ENCODE measurements around the gene TMEM132D.
"Not testable (repeated sequence)": the region's sequence is repeated elsewhere in the genome, so short reads cannot be mapped to it uniquely, and the experiment has no call there.

TMEM132D gene

DNA sequence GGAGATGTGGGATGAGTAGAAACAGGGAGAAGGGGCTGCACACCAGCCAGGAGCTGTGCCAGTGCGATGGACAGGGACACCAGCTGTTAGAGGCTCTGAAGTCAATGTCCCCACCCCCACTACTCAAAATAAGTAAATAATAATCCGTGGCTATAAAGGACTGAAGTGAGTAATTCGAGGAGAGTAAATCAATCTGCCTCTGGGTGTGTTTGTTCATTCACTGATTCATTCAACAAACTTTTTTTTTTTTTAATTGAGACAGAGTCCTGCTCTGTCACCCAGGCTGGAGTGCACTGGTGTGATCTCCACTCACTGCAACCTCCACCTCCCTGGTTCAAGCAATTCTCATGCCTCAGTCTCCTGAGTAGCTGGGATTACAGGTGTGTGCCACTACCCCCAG lies 363.6 kb downstream of the TMEM132D start:
- no peak for TF ChIP-seq GATA1 (IDR thresholded peaks at IDR 0.05; ENCODE audit: low read depth, low read length)
- no peak for TF ChIP-seq POLR2A (IDR thresholded peaks at IDR 0.05; ENCODE audit: low read length)
- DNase-seq = no peak

DNA sequence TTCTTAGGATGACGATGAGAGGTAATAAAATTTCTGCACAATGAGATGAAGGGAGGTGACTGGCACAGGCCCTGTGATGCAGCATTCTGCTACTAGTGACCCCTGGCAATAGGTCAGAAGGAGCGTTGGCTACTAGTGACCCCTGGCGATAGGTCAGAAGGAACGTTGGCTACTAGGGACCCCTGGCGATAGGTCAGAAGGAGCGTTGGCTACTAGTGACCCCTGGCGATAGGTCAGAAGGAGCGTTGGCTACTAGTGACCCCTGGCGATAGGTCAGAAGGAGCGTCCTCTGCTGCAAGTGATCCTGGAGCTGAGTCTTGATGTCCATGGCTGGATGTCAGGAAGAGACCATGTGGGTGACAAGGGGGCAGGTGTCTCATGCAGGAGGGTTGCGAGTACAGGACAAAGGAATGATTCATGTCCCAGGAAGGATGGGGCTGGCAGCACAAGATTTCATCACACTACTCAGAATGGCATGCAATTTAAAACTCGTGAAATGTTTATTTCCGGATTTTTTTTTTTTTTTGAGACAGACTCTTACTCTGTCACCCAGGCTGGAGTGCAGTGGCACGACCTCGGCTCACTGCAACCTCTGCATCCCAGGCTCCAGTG lies 365.0 kb downstream of the TMEM132D start:
- DNase-seq = not testable (repeated sequence)

DNA sequence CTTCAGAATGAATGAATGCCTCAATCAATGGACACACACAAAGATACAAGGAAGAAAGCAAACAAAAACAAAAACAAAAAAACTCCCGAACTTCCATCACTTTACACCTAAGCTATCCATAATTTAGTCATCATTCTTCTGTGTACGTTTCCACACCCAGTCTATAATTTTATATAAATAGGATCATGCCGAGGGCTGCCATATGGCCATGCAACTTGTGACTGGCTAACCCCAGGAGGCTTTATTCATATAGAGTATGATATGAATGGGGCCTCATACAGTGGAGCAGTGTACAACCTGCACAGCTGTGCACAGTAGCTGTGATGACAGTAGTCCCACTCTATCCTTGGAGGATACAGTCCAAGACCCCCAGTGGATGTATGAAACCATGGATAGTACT lies 365.7 kb downstream of the TMEM132D start:
- TF ChIP-seq GATA1 (IDR thresholded peaks at IDR 0.05; ENCODE audit: low read depth, low read length) = no peak
- no peak for TF ChIP-seq POLR2A (IDR thresholded peaks at IDR 0.05; ENCODE audit: low read length)
- no peak for DNase-seq

DNA sequence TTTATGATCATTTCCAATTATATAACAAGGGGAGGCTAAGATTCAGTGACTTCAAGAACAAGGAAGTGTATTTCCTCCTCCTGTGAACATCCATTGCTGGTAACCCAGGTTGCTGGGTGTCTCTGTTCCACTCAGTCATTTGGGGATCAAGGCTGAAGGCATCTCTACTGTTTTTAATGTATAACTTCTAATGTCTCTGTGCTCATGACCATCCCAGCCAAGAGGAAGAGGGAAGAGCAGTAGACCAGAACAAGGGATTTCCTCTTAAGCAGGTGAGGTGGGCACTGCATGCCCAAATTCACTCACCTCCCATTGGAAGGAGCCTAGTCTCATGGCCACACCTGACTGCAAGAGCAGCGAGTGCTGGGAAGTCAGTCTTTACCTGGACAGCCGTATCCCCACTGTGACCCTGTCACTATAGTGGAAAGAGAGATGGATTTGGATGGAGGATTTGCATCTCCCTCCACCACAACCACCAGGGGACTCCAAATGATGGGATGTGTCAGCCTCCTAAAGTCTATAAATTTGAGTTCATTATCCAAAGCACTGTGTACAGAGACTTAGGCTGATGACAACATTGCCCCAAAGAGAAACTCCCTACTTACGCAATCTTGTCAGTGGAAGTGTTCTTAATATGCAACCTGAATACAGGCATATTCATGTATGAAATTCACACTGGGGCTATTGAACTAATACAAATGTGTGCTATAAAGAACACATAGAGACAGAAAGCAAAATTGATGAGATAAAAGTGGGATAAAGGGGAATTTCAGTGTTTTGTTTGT lies 368.7 kb downstream of the TMEM132D start:
- TF ChIP-seq GATA1 (IDR thresholded peaks at IDR 0.05; ENCODE audit: low read depth, low read length) = no peak
- no peak for TF ChIP-seq POLR2A (IDR thresholded peaks at IDR 0.05; ENCODE audit: low read length)
- no peak for DNase-seq

DNA sequence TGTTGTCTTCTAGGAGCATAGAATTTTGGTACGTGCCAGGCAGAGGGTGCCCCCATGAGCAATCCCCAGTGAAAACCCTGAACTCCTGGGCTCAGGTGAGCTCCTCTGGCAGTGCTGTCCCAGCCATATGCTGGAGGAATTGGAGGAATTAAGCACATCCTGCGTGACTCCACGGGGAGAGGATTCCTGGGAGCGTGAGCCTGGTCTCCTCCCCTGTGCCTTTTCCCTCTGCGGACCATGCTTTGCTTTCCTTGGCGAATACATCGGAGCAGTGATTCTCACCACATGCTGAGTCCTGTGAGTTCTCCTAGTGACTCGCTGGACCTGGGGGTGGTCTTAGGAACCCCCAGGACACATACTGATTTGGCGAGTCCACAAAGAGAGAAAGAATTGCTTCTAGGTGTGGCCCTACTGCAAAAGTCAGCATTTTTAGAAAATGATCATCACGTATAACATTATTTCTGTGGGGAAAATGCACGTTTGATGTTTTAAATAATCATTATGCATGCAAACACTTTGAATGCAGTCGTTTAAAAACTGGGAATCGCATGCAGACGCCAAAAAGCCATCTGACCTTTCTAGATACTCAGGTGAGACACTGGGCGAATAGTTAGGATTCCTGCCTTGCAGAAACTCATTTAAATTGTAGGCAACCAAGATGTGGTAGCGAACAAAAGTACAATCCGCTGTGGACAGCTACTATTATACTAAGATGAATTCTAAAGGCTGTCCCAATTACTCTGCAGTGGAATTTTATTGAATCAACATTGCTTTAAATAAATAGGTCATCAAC lies 370.9 kb downstream of the TMEM132D start:
- DNase-seq = no peak
- TF ChIP-seq POLR2A (IDR thresholded peaks at IDR 0.05; ENCODE audit: low read length) (no peak), GATA1 (IDR thresholded peaks at IDR 0.05; ENCODE audit: low read depth, low read length) (no peak)

DNA sequence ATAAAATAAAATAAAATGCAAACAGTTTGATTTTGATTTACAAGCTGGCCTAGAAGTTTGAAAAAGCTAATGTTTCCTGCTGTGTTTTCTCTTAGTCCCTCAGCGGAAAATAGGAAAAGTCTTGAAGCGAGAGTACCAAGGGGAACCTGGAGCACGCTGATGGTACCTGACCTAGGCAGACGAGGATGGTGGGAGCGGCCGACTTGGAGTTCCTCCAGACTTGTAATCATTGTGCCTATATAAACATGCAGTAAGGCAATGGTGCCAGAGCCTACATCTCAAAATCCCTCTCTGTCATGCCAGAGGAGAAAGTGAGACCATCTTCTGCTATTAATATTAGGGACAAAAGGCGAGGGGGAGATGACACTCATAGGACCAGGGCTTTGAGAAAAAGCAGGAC lies 371.7 kb downstream of the TMEM132D start:
- TF ChIP-seq POLR2A (IDR thresholded peaks at IDR 0.05; ENCODE audit: low read length) (no peak), GATA1 (IDR thresholded peaks at IDR 0.05; ENCODE audit: low read depth, low read length) (no peak)
- DNase-seq = no peak

DNA sequence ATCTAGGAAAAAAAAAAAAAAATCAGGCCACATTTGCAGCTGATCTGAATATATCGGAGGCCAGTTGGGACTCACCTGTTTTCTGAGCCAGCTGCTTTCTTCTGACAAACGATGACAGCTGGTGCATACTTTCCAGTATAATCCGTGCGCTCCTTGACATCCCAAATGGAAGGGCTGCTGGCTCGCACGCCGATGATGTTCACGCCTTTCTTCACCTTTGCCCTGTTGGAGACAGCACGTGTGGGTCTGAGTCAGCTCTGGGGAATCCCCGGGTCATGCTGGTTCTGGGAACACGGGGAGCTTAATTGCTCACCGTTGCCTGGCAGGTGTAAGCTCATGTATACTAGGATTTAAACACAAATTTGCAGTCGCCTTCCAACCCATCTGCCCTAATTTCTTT lies 372.8 kb downstream of the TMEM132D start:
- TF ChIP-seq POLR2A (IDR thresholded peaks at IDR 0.05; ENCODE audit: low read length) (no peak), GATA1 (IDR thresholded peaks at IDR 0.05; ENCODE audit: low read depth, low read length) (no peak)
- DNase-seq = no peak

DNA sequence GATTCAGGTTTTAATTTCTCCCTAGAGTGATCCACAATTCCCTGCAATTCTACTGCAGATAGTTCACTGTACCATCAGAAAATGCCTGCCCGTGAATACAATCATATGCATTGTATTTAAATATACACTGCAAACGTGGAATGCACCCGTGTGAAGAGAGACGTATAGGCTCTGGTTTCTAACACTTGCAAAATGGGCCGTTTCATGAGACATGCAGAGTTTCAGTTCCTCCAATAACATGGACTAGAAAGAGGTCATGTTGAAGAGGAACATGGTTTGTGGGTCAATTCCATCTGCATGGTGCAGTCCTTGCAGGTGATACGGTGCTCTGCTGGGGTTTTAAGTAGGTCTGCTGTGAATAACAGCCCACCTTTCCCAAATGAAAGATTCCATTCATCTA lies 373.3 kb downstream of the TMEM132D start:
- TF ChIP-seq POLR2A (IDR thresholded peaks at IDR 0.05; ENCODE audit: low read length) = no peak
- no peak for TF ChIP-seq GATA1 (IDR thresholded peaks at IDR 0.05; ENCODE audit: low read depth, low read length)
- DNase-seq = no peak

DNA sequence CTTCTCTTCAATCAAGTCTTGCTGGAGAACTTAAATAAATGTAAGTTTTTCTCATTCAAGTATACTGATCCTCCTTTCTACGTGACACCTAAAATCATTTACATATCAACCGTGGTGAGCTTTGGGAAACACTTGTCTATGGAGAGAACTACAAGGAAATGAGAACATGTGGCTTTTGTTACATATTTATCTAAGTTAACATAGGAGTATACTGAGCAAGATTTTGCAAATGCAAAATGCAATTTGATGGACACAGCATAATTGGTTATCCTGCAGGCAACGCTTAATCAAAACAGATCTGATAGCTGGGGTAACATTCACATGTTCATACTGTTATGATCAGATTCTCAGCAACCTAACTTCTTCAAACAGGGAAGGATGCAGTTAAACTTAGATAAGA lies 376.3 kb downstream of the TMEM132D start:
- no peak for DNase-seq
- no peak for TF ChIP-seq GATA1 (IDR thresholded peaks at IDR 0.05; ENCODE audit: low read depth, low read length)
- TF ChIP-seq POLR2A (IDR thresholded peaks at IDR 0.05; ENCODE audit: low read length) = no peak

DNA sequence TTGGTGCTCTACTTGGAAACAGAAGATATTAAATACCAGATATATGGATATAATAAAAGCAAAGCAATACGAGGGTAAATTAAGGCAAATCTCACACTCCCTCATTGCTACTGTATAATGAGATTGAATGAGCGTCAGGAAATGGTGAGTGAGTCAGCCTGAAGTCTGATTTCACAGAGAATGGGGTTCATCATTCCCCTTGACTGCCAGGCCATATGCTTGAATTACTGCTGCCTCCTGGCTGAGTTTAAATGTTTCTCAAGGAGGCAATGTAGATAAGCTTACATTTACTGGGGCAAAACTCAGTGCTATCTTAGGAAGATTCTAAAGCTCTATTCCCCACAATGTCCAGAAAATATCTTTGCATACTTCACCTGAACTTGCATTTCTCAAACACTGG lies 380.2 kb downstream of the TMEM132D start:
- DNase-seq = no peak
- no peak for TF ChIP-seq GATA1 (IDR thresholded peaks at IDR 0.05; ENCODE audit: low read depth, low read length)
- TF ChIP-seq POLR2A (IDR thresholded peaks at IDR 0.05; ENCODE audit: low read length) = no peak

DNA sequence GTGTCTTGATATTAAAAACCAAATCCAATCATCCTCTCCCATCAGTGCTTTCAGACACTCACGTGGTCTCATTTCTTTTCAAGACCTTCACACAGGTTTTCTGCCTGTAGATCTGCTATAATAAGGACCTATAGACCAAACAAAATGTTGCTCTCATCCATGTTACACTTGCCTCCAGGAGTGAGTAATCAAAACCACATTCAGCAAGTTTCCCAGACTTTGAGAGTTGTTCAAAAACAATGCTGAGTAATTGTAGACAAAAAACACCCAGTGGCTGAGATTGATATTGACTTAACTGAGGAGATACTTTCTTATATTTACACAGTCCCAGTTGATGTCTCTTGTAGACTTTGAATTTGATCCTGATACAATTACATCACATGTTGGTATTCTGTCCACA lies 383.1 kb downstream of the TMEM132D start:
- no peak for TF ChIP-seq POLR2A (IDR thresholded peaks at IDR 0.05; ENCODE audit: low read length)
- no peak for TF ChIP-seq GATA1 (IDR thresholded peaks at IDR 0.05; ENCODE audit: low read depth, low read length)
- no peak for DNase-seq

DNA sequence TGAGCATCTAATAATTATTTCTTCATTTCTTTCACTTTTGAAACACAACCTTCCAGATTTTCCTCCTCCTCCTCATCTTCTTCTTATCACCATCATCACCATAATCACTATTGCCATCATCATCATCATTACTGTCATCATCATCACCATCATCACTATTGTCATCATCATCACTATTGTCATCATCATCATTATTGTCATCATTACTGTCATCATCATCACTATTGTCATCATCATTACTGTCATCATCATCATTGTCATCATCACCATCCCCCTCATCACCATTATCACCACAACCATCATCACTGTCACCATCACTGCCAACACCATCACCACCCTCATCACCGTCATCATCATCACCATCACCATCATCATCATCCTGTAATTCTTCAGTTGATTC lies 400.0 kb downstream of the TMEM132D start:
- no peak for DNase-seq
- no peak for TF ChIP-seq POLR2A (IDR thresholded peaks at IDR 0.05; ENCODE audit: low read length)
- TF ChIP-seq GATA1 (IDR thresholded peaks at IDR 0.05; ENCODE audit: low read depth, low read length) = no peak

DNA sequence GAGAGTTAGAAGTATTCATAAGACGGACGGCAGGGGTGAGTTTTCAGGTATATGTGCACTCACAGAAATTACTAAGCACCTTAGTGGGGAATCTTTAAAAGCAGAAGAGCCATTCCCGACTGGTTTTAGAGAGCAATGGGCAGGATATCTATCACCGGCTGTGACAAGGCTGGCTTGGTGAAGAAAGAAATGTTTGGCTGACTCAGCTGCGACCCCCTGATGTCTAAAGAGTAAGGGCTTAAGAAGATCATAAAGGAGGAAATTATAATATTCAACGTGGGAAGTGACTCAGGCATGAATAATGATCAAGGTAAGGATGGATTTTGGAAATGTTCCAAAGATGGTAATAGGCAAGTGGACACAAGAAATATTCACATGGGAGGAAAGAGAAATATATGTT lies 407.6 kb downstream of the TMEM132D start:
- TF ChIP-seq POLR2A (IDR thresholded peaks at IDR 0.05; ENCODE audit: low read length) (no peak), GATA1 (IDR thresholded peaks at IDR 0.05; ENCODE audit: low read depth, low read length) (no peak)

DNA sequence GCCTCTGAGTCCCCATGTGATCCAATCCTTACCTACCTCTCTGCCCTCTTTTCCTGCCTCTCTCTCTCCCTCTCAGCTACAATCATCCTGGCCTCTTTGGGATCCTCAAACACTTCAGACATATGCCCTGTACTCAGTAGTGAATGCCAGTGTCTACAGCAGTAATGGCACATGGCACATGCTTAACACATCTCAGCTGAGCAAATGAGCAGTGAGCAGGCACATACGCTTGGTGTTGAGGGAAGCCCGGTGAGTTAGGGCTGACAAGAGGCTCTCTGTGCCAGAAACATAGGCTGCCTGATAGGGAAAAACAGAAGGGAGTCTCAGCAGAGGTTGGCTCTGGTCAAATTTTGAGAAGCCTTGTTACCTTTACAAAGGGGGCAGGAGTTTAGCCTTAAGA lies 409.1 kb downstream of the TMEM132D start:
- no peak for TF ChIP-seq POLR2A (IDR thresholded peaks at IDR 0.05; ENCODE audit: low read length)
- no peak for TF ChIP-seq GATA1 (IDR thresholded peaks at IDR 0.05; ENCODE audit: low read depth, low read length)
- no peak for DNase-seq

More for the DNA sequence above, 407.6 kb downstream of the TMEM132D start:
- DNase-seq = no peak

Measured in erythroblast (primary cell).